ENCODE results near the gene KLF7.

Gene KLF7

GRCh38 chr2:207165121-207166038 is at the start of gene KLF7:
Gene KLF7 (minus strand): TSS chr2:207165948. CDS start chr2:207165568, 380 bp downstream.
- peak in 45 of 56 donors; percentile 16 to 91 (median 69) for DNase-seq

- no peak for DNase-seq
These were observed 49.6 kb upstream of the KLF7 start for GRCh38 chr2:207215308-207215707.

- no peak for DNase-seq
These were observed 48.7 kb upstream of the KLF7 start for GRCh38 chr2:207214446-207214845.

- no peak for DNase-seq
These were observed 40.3 kb upstream of the KLF7 start for GRCh38 chr2:207206011-207206410.

GRCh38 chr2:207205173-207205957 is 39.6 kb upstream of the KLF7 start:
- no peak for DNase-seq

GRCh38 chr2:207203056-207203455 is 37.3 kb upstream of the KLF7 start:
- no peak for DNase-seq

- DNase-seq = no peak
These were observed 36.9 kb upstream of the KLF7 start for GRCh38 chr2:207202645-207203044.

- no peak for DNase-seq
These were observed 35.7 kb upstream of the KLF7 start for GRCh38 chr2:207201416-207201815.

GRCh38 chr2:207200136-207200535 is 34.4 kb upstream of the KLF7 start:
- DNase-seq = no peak

- DNase-seq = no peak
These were observed 28.3 kb upstream of the KLF7 start for GRCh38 chr2:207194028-207194427.

GRCh38 chr2:207188626-207189419 is 23.1 kb upstream of the KLF7 start:
- DNase-seq = no peak

- no peak for DNase-seq
These were observed 19.6 kb upstream of the KLF7 start for GRCh38 chr2:207185372-207185771.

GRCh38 chr2:207184768-207185167 is 19.0 kb upstream of the KLF7 start:
- no peak for DNase-seq

GRCh38 chr2:207184348-207184747 is 18.6 kb upstream of the KLF7 start:
- no peak for DNase-seq

- DNase-seq = no peak
These were observed 17.8 kb upstream of the KLF7 start for GRCh38 chr2:207183506-207183905.

- no peak for DNase-seq
These were observed 17.2 kb upstream of the KLF7 start for GRCh38 chr2:207182911-207183310.

GRCh38 chr2:207181526-207182274 is 16.0 kb upstream of the KLF7 start:
- no peak for DNase-seq

- no peak for DNase-seq
These were observed 15.0 kb upstream of the KLF7 start for GRCh38 chr2:207180741-207181140.

- no peak for DNase-seq
These were observed 10.5 kb upstream of the KLF7 start for GRCh38 chr2:207176247-207176646.

- no peak for DNase-seq
These were observed 7.9 kb upstream of the KLF7 start for GRCh38 chr2:207173641-207174040.
